GM12878 (cell line): ENCODE data around the gene BRI3BP. TPM values are rescaled to one million over a fixed set of nuclear protein-coding genes. Genes with fewer than 3 reads are reported as not detected.

Experiments
- ATAC-seq: fragments of 200-7000 bp; cut with Tn5 transposase; 3 replicates; pipeline ENCODE4 v1.9.1; 2020; ENCODE audit warnings: mild to moderate bottlenecking, moderate library complexity
- BruUV-seq: library from RNA; stranded (reverse); fragments of 400-500 nt; replicated peaks from 2 replicates; lab custom pipeline; 2021; lab: Mats Ljungman, UMichigan
- CTCF ChIA-PET: fragments of 300-600 bp; sonication (Branson Sonifier 250); formaldehyde crosslinking; extraction: SDS; loops from one replicate; lab custom pipeline; 2021; ENCODE audit warnings: inconsistent platforms; lab: Yijun Ruan, JAX
- POLR2A ChIA-PET: fragments of 350-600 bp; formaldehyde crosslinking; extraction: SDS; loops from one replicate; lab custom pipeline; 2021; ENCODE audit warnings: inconsistent platforms; lab: Charles Lee
- RAD21 ChIA-PET: fragments of 300-600 bp; sonication (Branson Sonifier 250); formaldehyde crosslinking; loops from one replicate; lab custom pipeline; 2023; ENCODE audit warnings: antibody characterized with exemption; ENCODE audit not compliant: unreplicated experiment; lab: Charles Lee
- SMC1A ChIA-PET: fragments of 300-600 bp; sonication (Branson Sonifier 250); formaldehyde crosslinking; loops from one replicate; lab custom pipeline; 2023; ENCODE audit not compliant: unreplicated experiment, uncharacterized antibody; lab: Charles Lee
- DNase-seq: peaks from one replicate; pipeline ENCODE4 v3.0.0-alpha.2; 2011; ENCODE audit warnings: low read depth, low spot score
- FAIRE-seq: peaks from 3 replicates; lab custom pipeline; 2011; peaks lifted over from hg19 to GRCh38; lab: Jason Lieb, UNC
- H2AFZ ChIP-seq: 2 replicates; pipeline ENCODE4 v1.6.0; 2011; ENCODE audit warnings: low read depth, low read length, control low read depth; ENCODE audit not compliant: control insufficient read depth
- H3K27ac ChIP-seq: 2 replicates; pipeline ENCODE4 v1.5.1; 2011; ENCODE audit warnings: control low read depth; ENCODE audit not compliant: control insufficient read depth, insufficient read depth
- H3K27me3 ChIP-seq, 2 experiments: replicated peaks in 1 of 2; 2 replicates each; pipeline versions ENCODE4 v1.6.0 to v1.6.1; 2011; ENCODE audit warnings: low read length in 1 of 2; ENCODE audit not compliant: control insufficient read depth in 2 of 2, insufficient read depth in 2 of 2
- H3K36me3 ChIP-seq, 2 experiments: 2 replicates each; pipeline ENCODE4 v1.5.1; 2011; ENCODE audit warnings: low read length in 1 of 2; ENCODE audit not compliant: control insufficient read depth in 2 of 2, insufficient read depth in 2 of 2
- H3K4me1 ChIP-seq: 2 replicates; pipeline ENCODE4 v1.6.1; 2011; ENCODE audit warnings: mild to moderate bottlenecking, low read length, moderate library complexity, mixed read lengths; ENCODE audit not compliant: control insufficient read depth, insufficient read depth
- H3K4me2 ChIP-seq: 2 replicates; pipeline ENCODE4 v1.6.0; 2011; ENCODE audit warnings: control low read depth; ENCODE audit not compliant: control insufficient read depth, insufficient read depth
- H3K4me3 ChIP-seq: fragments of 200-600 bp; sonication (generic); 2 replicates; pipeline ENCODE4 v1.5.1; 2016
- H3K79me2 ChIP-seq: 2 replicates; pipeline ENCODE4 v1.6.0; 2011; ENCODE audit warnings: low read length; ENCODE audit not compliant: control insufficient read depth, insufficient read depth
- H3K9ac ChIP-seq: 2 replicates; pipeline ENCODE4 v1.8.0; 2011; ENCODE audit warnings: low read length, control low read depth, mixed read lengths; ENCODE audit not compliant: control insufficient read depth, insufficient read depth
- H3K9me3 ChIP-seq: replicated peaks from 3 replicates; pipeline ENCODE4 v1.5.1; 2011; ENCODE audit warnings: mild to moderate bottlenecking, low read length; ENCODE audit not compliant: control insufficient read depth, insufficient read depth
- H4K20me1 ChIP-seq: 2 replicates; pipeline ENCODE4 v1.6.0; 2011; ENCODE audit not compliant: control insufficient read depth, insufficient read depth
- EP300 ChIP-seq, 2 experiments: fragments of 150-350 bp in 1 of 2; IDR thresholded peaks; 2 replicates each; pipeline ENCODE4 v1.6.1; 2011 to 2012; ENCODE audit warnings: low read depth in 2 of 2, low read length in 2 of 2, borderline replicate concordance in 1 of 2, improper control_type of control experiment in 1 of 2, inconsistent platforms in 1 of 2; ENCODE audit not compliant: control insufficient read depth in 1 of 2
- IRF4 ChIP-seq: IDR thresholded peaks from 2 replicates; pipeline ENCODE4 v1.6.1; 2011; ENCODE audit warnings: low read depth, low read length
- PML ChIP-seq: IDR thresholded peaks from 2 replicates; pipeline ENCODE4 v1.6.1; 2012; ENCODE audit warnings: low read length, inconsistent platforms
- ZBED1 ChIP-seq: IDR thresholded peaks from 2 replicates; pipeline ENCODE4 v1.6.1; 2016; ENCODE audit warnings: borderline replicate concordance
- ZNF207 ChIP-seq: fragments of 450-650 bp; IDR thresholded peaks from 2 replicates; pipeline ENCODE4 v1.6.1; 2014; ENCODE audit warnings: antibody characterized with exemption, mild to moderate bottlenecking, borderline replicate concordance
- WGBS: methylation state at CpG from one replicate; pipeline ENCODE4 v1.1.6; 2016; ENCODE audit warnings: low lambda C conversion rate; ENCODE audit not compliant: insufficient replicate concordance, insufficient coverage; ENCODE audit errors: missing lambda C conversion rate; 5-methylcytosine and 5-hydroxymethylcytosine counted together
- in situ Hi-C: fragments of 300-500 bp; cut with MboI; formaldehyde crosslinking; loops from 9 replicates; pipeline ENCODE4 v1.14.3; 2018; ENCODE audit warnings: mixed read lengths
- intact Hi-C: fragments of 100-400 bp; cut with micrococcal nuclease; formaldehyde crosslinking; loops from one replicate; pipeline ENCODE4 v1.14.2; 2022; ENCODE audit not compliant: unreplicated experiment
- polyA plus RNA-seq, 11 experiments: library from polyadenylated mRNA; depleted of rRNA in 4 of 11; unstranded in 6 of 11; stranded (reverse) in 5 of 11; fragments of >200 nt; fragmentation: Nextera tagmentation in 4 of 11; fragmentation: Illumina TruSeq in 1 of 11; extraction: Ambion mirVana in 4 of 11; extraction: Trizol in 1 of 11; gene quantifications; 1 replicate in 1 of 11; 2 replicates in 10 of 11; pipeline versions ENCODE4 v1.2.1 to v1.2.3, GENCODE V29; 2011 to 2016; ENCODE audit warnings: inconsistent platforms in 2 of 11, missing spikeins in 2 of 11, low read depth in 1 of 11
- total RNA-seq, 4 experiments: library from RNA; depleted of rRNA in 3 of 4; stranded (reverse); fragments of >200 nt in 3 of 4; fragmentation: Illumina TruSeq in 1 of 4; extraction: Trizol in 1 of 4; gene quantifications; 2 replicates each; pipeline versions ENCODE4 v1.2.1 to v1.2.3, GENCODE V29; 2013 to 2021
- TF ChIP-seq, protein P1 (sequence below): fragments of 450-650 bp; IDR thresholded peaks from 2 replicates; pipeline ENCODE4 v1.6.1; 2018; ENCODE audit warnings: mild to moderate bottlenecking, low read depth, moderate library complexity; ENCODE audit not compliant: partially characterized antibody

BRI3BP gene
- total and polyA plus RNA-seq, 10 of the 15 experiments (the other 5 are each of a cell fraction or from before 2014, with no cell fraction given): 11.5 to 37.0 (median 28.5) TPM

DNA sequence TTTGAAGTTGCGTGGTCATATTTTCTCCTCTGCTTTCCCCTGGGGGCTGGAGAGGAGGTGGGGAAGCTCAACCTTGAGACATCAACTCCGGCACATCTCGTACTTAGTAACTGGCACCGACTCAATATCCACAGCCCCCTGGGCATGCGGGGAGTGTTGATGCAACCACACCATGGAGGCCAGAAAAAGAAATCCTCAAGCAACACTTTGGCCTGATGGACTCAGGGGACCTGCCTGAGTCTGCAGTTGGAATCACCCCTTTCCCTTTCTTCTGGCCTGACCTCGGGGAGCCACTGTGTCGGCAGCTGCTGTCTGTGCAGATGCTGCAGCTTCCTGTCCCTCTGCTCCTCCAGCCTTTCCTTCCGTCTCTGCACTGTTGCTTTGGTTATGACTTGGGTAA lies 60.4 kb downstream of the BRI3BP start:
- 85% methylated on average over 8 of the region's 8 CpGs for WGBS
- no peak overlapping the region for H3K9ac ChIP-seq
- no peaks in the 10 kb centered on the region for H3K9me3 ChIP-seq
- SMC1A ChIA-PET: interaction anchor here (0.9 kb wide), 1 partner anchor 46 kb away, joined by 3 read pairs; no protein-coding TSS in a partner anchor
- DNase-seq (no peak), FAIRE-seq (no peak), ATAC-seq (no peak)
- H3K4me2 ChIP-seq: no peak overlapping the region
- no peak overlapping the region for H2AFZ ChIP-seq
- RAD21 ChIA-PET: no interaction called here
- H3K4me1 ChIP-seq: no peaks in the 10 kb centered on the region
- no peak overlapping the region for H3K4me3 ChIP-seq
- H3K79me2 ChIP-seq: no peaks in the 10 kb centered on the region
- no peak overlapping the region for H3K27ac ChIP-seq
- no peaks in the 10 kb centered on the region for H3K27me3 ChIP-seq
- POLR2A ChIA-PET: interaction anchor here (0.7 kb wide), 1 partner anchor 382 kb away, joined by 5 read pairs; no protein-coding TSS in a partner anchor
- no peaks in the 10 kb centered on the region for H4K20me1 ChIP-seq
- H3K36me3 ChIP-seq: no peaks in the 10 kb centered on the region
- no peak for TF ChIP-seq ZBED1
- TF ChIP-seq IRF4: no peak
- no peak for TF ChIP-seq PML
- TF ChIP-seq ZNF207: no peak
- TF ChIP-seq, protein P1, sequence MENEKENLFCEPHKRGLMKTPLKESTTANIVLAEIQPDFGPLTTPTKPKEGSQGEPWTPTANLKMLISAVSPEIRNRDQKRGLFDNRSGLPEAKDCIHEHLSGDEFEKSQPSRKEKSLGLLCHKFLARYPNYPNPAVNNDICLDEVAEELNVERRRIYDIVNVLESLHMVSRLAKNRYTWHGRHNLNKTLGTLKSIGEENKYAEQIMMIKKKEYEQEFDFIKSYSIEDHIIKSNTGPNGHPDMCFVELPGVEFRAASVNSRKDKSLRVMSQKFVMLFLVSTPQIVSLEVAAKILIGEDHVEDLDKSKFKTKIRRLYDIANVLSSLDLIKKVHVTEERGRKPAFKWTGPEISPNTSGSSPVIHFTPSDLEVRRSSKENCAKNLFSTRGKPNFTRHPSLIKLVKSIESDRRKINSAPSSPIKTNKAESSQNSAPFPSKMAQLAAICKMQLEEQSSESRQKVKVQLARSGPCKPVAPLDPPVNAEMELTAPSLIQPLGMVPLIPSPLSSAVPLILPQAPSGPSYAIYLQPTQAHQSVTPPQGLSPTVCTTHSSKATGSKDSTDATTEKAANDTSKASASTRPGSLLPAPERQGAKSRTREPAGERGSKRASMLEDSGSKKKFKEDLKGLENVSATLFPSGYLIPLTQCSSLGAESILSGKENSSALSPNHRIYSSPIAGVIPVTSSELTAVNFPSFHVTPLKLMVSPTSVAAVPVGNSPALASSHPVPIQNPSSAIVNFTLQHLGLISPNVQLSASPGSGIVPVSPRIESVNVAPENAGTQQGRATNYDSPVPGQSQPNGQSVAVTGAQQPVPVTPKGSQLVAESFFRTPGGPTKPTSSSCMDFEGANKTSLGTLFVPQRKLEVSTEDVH: no peak
- no peak for TF ChIP-seq EP300 (IDR thresholded peaks at IDR 0.05; ENCODE audit: borderline replicate concordance in 1 of 2, control insufficient read depth in 1 of 2, low read depth in 2 of 2, low read length in 2 of 2)
- no TSS peak for BruUV-seq
- intact Hi-C loops: no loop called here
- in situ Hi-C loops: no loop called here
- CTCF ChIA-PET: no interaction called here
